HUES48 (cell line): ENCODE data around the gene SAP30BP.
A peak's percentile ranks its signal among the peaks of the same experiment; 100 is the strongest.
"Not testable (repeated sequence)": the region's sequence is repeated elsewhere in the genome, so short reads cannot be mapped to it uniquely, and the experiment has no call there.

ENCODE experiments used
- H3K27ac ChIP-seq: one replicate; pipeline ENCODE4 v1.7.0; 2013; ENCODE audit warnings: low read depth, low read length, inconsistent platforms
- H3K27me3 ChIP-seq: 2 replicates; pipeline ENCODE4 v1.6.1; 2013; ENCODE audit warnings: mild to moderate bottlenecking, low read length; ENCODE audit not compliant: control insufficient read depth, insufficient read depth
- H3K36me3 ChIP-seq: 2 replicates; pipeline ENCODE4 v1.6.1; 2013; ENCODE audit warnings: low read length; ENCODE audit not compliant: control insufficient read depth, insufficient read depth
- H3K4me1 ChIP-seq: 2 replicates; pipeline ENCODE4 v1.6.1; 2013; ENCODE audit warnings: mild to moderate bottlenecking, low read length; ENCODE audit not compliant: control insufficient read depth, insufficient read depth
- H3K4me3 ChIP-seq: 2 replicates; pipeline ENCODE4 v1.5.1; 2013; ENCODE audit warnings: mild to moderate bottlenecking, low read depth, low read length
- H3K9ac ChIP-seq: 2 replicates; pipeline ENCODE4 v1.6.1; 2013; ENCODE audit warnings: mild to moderate bottlenecking, low read depth, low read length, moderate library complexity
- H3K9me3 ChIP-seq: 2 replicates; pipeline ENCODE4 v1.6.1; 2013; ENCODE audit warnings: low read length; ENCODE audit not compliant: control insufficient read depth, insufficient read depth

SAP30BP gene

GRCh38 chr17:75634754-75635609 lies 32.2 kb upstream of the SAP30BP start:
- peaks cover 4% of the 10 kb centered on the region; the same call in 1 of the 2 replicates for H3K36me3 ChIP-seq
- H3K9ac ChIP-seq = no peak overlapping the region
- H3K9me3 ChIP-seq = no peaks in the 10 kb centered on the region
- H3K27ac ChIP-seq = peak overlapping the region; percentile 26
- H3K4me1 ChIP-seq = peaks cover 17% of the 10 kb centered on the region
- H3K27me3 ChIP-seq = no peaks in the 10 kb centered on the region
- H3K4me3 ChIP-seq = no peak overlapping the region

- H3K36me3 ChIP-seq = peaks cover 4% of the 10 kb centered on the region; the same call in 1 of the 2 replicates
- peaks cover 17% of the 10 kb centered on the region for H3K4me1 ChIP-seq
- H3K27ac ChIP-seq = no peak overlapping the region
Measured at GRCh38 chr17:75635610-75636202, 31.4 kb upstream of the SAP30BP start.

GRCh38 chr17:75636381-75637142 lies 30.6 kb upstream of the SAP30BP start:
- H3K27me3 ChIP-seq = no peaks in the 10 kb centered on the region
- H3K9me3 ChIP-seq = no peaks in the 10 kb centered on the region
- H3K27ac ChIP-seq = no peak overlapping the region
- peaks cover 17% of the 10 kb centered on the region for H3K4me1 ChIP-seq
- no peak overlapping the region for H3K9ac ChIP-seq
- H3K4me3 ChIP-seq = no peak overlapping the region
- H3K36me3 ChIP-seq = peaks cover 4% of the 10 kb centered on the region; the same call in 1 of the 2 replicates

More at GRCh38 chr17:75635610-75636202, 31.4 kb upstream of the SAP30BP start:
- Histone ChIP-seq H3K4me3 (no peak overlapping the region), H3K9ac (no peak overlapping the region), H3K27me3 (no peaks in the 10 kb centered on the region), H3K9me3 (no peaks in the 10 kb centered on the region)

- Histone ChIP-seq H3K4me3 (no peak overlapping the region), H3K4me1 (peaks cover 17% of the 10 kb centered on the region), H3K9ac (no peak overlapping the region), H3K27me3 (no peaks in the 10 kb centered on the region), H3K36me3 (peaks cover 4% of the 10 kb centered on the region; the same call in 1 of the 2 replicates), H3K9me3 (no peaks in the 10 kb centered on the region), H3K27ac (no peak overlapping the region)
Measured at GRCh38 chr17:75637143-75637538, 30.0 kb upstream of the SAP30BP start.

- Histone ChIP-seq H3K4me3 (no peak overlapping the region), H3K9me3 (no peaks in the 10 kb centered on the region), H3K9ac (no peak overlapping the region), H3K27me3 (no peaks in the 10 kb centered on the region), H3K27ac (no peak overlapping the region), H3K36me3 (peaks cover 4% of the 10 kb centered on the region; the same call in 1 of the 2 replicates), H3K4me1 (peaks cover 17% of the 10 kb centered on the region)
Measured at GRCh38 chr17:75637551-75637950, 29.6 kb upstream of the SAP30BP start.

- H3K36me3 ChIP-seq, H3K27me3 ChIP-seq, H3K9ac ChIP-seq, H3K4me3 ChIP-seq, H3K27ac ChIP-seq, H3K9me3 ChIP-seq: not testable (repeated sequence)
- H3K4me1 ChIP-seq = peaks cover 19% of the 10 kb centered on the region
Measured at GRCh38 chr17:75638039-75638438, 29.1 kb upstream of the SAP30BP start.

- Histone ChIP-seq H3K9me3 (no peaks in the 10 kb centered on the region), H3K27ac (no peak overlapping the region), H3K4me3 (no peak overlapping the region), H3K9ac (no peak overlapping the region), H3K4me1 (peaks cover 19% of the 10 kb centered on the region), H3K27me3 (no peaks in the 10 kb centered on the region), H3K36me3 (peaks cover 4% of the 10 kb centered on the region; the same call in 1 of the 2 replicates)
Measured at GRCh38 chr17:75638893-75639292, 28.2 kb upstream of the SAP30BP start.

GRCh38 chr17:75639327-75639726 lies 27.8 kb upstream of the SAP30BP start:
- no peaks in the 10 kb centered on the region for H3K9me3 ChIP-seq
- no peak overlapping the region for H3K9ac ChIP-seq
- no peak overlapping the region for H3K27ac ChIP-seq
- no peaks in the 10 kb centered on the region for H3K27me3 ChIP-seq
- no peak overlapping the region for H3K4me3 ChIP-seq
- peaks cover 4% of the 10 kb centered on the region; the same call in 1 of the 2 replicates for H3K36me3 ChIP-seq
- H3K4me1 ChIP-seq = peaks cover 15% of the 10 kb centered on the region

- H3K4me1 ChIP-seq = peaks cover 15% of the 10 kb centered on the region
- no peak overlapping the region for H3K27ac ChIP-seq
- no peak overlapping the region for H3K9ac ChIP-seq
- H3K36me3 ChIP-seq = peaks cover 4% of the 10 kb centered on the region; the same call in 1 of the 2 replicates
- H3K27me3 ChIP-seq = no peaks in the 10 kb centered on the region
- H3K9me3 ChIP-seq = no peaks in the 10 kb centered on the region
- H3K4me3 ChIP-seq = no peak overlapping the region
Measured at GRCh38 chr17:75639771-75640555, 27.2 kb upstream of the SAP30BP start.

- Histone ChIP-seq H3K36me3 (peaks cover 4% of the 10 kb centered on the region; the same call in 1 of the 2 replicates), H3K9ac (no peak overlapping the region), H3K27me3 (no peaks in the 10 kb centered on the region), H3K9me3 (no peaks in the 10 kb centered on the region), H3K4me3 (no peak overlapping the region), H3K4me1 (peaks cover 15% of the 10 kb centered on the region), H3K27ac (no peak overlapping the region)
Measured at GRCh38 chr17:75640556-75641119, 26.5 kb upstream of the SAP30BP start.
